Measurements from ENCODE around the gene MARS2.
"Not testable (repeated sequence)": the region's sequence is repeated elsewhere in the genome, so short reads cannot be mapped to it uniquely, and the experiment has no call there.

The MARS2 gene

DNA sequence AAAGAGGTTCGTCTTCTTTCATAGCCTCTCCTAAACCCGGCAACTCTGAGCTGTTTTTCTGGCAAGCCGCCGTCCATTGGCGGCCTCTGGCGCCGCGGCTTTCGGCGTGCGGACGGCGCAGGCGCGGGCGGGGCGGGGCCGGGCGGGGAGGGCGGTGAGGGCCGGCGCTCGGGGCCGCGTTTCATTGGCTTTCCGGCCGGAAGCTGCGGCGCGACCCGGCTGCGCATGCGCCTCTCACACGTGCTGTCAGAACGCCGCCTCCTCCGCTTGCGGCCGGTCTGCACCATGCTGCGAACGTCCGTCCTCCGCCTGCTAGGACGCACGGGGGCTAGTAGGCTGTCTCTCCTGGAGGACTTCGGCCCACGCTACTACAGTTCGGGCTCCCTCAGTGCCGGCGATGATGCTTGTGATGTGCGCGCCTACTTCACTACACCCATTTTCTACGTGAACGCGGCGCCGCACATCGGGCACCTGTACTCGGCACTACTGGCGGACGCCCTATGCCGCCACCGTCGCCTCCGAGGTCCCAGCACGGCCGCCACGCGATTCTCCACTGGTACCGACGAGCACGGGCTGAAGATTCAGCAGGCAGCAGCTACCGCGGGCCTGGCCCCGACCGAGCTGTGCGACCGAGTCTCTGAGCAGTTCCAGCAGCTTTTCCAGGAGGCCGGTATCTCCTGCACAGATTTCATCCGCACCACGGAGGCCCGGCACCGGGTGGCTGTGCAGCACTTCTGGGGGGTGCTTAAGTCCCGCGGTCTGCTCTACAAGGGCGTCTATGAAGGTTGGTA lies at the start of gene MARS2:
TSS of gene MARS2 (plus strand) at position 249 of the 791 bp plus-strand sequence. CDS start at position 286, 37 bp downstream.
- peak; percentile 82 for DNase-seq

DNA sequence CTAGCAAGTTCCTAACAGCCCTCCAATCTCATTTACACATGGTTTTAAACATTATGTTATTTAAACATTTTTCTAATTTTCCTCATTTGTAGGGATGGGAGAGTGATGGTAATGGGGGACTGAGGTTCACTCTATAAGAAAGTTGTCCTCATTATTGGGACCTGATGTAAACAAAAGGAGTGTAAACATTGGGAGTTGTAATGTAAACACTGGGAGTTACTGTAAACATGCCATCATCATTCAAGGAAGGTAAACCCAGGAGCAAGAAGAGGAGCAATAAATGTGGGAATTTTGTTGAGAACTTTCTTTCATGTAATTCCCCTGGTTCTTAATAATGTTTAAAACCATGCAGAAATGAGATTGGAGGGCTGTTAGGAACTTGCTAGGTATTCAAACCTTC lies 47.6 kb upstream of the MARS2 start:
- no peak for DNase-seq

DNA sequence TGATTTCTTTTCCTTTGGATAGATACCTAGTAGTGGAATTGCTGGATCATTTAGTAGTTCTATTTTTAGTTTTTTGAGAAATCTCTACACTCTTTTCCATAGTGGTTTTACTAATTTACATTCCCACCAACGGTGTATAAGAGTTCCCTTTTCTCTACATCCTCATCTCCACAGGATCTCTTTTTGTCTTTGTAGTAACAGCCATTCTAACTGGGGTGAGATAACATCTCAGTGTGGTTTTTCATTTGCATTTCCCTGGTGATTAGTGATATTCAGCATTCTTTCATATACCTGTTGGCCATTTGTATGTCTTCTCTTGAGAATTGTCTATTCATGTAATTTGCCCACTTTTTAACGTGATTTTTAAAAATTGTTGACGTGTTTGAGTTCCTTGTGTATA lies 43.5 kb upstream of the MARS2 start:
- no peak for DNase-seq

DNA sequence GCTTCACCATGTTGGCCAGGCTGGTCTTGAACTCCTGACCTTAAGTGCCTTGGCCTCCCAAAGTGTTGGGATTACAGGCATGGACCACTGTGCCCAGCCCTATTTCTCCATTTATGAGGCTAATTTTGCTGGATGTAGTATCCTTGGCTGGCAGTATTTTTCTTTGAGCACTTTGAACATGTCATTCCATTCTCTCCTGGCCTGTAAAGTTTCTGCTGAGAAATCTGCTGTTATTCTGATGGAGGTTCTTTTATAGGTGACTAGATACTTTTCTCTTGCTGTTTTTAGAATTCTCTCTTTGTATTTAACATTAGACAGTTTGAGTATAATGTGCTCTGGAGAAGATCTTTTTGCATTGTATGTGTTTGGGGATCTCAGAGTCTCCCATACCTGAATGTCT lies 38.9 kb upstream of the MARS2 start:
- DNase-seq, result no peak

DNA sequence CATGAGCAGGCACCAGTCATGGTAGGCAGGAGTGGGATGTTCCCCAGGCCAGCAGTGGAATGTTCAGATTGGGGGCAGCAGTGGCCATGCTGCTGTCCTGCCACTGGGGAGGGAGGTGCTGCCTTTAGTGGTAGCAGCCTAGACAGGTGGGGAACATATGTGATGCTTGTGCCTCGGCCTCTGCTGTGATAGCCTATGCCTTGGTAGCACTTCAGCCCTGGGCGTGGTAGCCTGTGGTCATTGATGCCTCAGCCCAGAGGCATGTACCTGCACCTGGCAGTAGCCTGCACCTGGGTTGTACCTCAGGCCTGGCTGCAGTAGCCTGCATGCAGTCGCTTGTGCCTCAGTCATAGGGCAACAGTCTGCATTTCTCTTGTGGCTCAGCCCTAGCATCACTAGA lies 36.9 kb upstream of the MARS2 start:
- no peak for DNase-seq

DNA sequence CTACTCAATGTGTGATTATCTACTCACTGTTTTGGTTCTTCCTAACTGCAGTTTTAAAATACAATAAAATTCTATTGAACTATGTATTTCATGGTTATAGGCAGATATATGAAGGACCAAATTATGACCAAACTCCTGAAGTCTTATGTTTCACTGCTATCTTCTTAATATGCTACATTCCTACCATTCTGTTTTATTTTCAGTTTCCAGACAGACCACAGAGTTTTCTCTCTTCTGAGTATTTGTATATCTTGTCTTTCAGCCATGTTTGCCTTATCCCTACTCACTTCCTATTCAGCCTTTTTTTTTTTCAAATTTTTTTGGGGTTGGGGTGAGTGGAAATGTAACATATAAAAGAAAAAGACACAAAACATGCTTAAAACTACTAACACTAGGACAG lies 36.1 kb upstream of the MARS2 start:
- DNase-seq, result no peak

DNA sequence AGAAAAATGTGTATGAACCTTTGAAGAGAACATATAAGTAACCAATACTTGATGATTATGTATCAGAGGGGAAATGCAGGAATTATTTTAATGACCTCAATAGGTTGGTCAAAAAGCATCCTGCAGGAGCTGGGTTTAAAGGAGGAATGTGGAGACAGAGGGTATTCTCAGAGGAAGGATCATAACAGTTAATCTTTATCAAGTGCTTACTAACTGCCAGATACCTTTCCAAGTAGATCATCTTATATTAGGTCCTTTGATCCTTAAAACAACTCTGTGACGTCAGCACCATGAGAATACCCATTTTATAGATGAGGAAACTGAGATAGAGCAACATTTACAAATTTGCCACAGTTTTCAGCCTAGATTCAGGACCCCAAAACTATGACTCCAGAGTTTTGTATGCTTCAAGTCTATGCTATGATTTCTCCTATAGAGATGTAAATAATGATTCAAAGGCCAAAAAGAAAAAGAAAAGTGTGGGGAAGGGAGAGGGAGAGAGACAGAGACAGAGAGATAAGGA lies 32.7 kb upstream of the MARS2 start:
- no peak for DNase-seq

DNA sequence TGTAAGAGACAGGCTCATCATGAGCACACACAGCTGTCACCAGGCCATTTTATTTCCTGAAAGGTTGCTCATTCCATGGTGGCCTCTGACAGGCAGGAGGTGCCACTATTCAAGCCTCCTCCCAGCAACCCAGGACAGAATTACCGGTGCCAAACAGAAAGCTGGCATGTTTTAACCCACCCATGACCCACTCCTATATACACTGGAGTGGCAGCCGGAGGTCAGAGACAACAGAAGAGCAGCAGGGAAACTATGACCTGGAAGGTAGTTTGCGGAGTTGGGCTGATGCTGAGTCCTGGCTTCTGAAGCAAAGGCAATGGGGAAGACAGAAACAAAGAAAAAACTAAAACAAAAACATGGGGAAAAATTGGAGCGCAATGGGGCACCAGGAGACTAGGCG lies 32.1 kb upstream of the MARS2 start:
- DNase-seq, result no peak

DNA sequence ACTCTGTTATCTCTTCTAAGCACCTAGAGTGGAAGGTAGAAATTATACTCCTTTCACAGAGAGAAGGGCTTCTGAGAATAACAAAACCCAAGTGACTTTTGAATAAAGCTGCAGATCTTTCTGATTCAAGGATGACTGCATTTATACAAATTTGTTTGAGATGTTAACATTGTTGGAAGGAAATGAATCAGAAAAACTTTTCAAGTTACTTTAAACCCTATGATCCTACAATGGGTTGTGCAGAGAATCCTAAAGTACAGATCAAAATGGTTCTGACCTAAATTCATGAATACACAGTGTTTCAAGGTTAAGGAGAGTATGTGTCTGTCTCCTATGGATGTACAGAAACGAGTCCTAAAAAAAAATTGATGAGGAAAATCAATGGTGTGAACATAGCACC lies 31.6 kb upstream of the MARS2 start:
- no peak for DNase-seq

DNA sequence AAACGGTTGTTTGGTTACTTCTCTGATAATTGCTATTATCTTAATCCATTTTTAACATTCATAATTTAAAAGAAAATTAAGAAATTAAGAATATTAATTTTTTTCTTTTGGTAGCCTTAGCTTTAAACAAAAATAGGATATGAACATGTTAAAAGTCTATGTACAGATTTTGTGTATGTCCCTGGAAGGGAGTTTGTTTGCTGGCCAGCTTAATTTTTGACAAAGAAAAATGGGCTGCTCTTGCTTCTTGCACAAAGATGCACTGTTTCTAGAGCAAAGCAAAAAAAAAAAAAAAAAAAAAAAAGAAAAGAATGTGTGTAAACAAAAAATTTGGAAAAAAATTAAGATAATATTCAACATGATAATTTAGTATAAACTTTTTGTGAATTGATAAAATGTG lies 31.1 kb upstream of the MARS2 start:
- no peak for DNase-seq

DNA sequence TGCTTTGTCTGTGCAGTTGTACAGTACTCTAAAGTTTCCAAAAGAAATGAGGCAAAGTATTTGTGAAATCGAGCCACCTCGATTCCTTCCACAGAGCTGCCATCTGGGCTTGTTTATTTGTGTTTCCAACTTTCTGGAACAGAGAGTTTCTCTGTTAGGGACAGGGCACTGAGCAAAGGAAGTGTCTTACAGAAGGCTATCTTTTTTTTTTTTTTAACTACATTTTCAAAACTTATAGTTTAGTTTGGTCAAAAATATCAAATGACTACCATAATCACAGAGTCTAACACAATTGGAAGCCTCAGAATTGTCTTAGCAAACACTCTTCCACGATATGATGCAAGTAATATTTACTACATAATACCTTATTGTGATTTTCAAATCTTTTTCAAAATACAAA lies 30.6 kb upstream of the MARS2 start:
- DNase-seq, result no peak

DNA sequence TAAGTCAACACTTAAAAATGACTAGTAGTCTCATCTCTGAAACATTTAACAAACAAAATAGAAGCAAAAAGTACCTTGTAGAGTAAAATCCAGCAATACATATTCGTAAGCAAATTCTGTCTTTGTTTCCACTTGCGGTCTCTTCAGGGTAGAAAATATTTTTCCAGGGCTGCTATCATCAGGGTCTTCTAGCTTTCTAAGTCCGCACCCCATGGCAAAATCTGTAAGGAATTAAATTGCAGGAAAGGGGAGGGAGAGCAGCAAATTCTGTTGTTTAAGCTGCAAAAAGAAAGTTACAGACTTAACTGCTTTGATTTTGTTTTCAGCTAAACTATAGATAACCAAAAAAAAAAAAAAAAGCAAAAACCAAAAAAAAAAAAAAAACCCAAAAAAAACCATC lies 29.9 kb upstream of the MARS2 start, which contains the start of gene RFTN2:
TSS of gene RFTN2 (minus strand) at position 342 of the 400 bp plus-strand sequence. CDS start at position 213, 129 bp downstream.
- DNase-seq, result no peak

DNA sequence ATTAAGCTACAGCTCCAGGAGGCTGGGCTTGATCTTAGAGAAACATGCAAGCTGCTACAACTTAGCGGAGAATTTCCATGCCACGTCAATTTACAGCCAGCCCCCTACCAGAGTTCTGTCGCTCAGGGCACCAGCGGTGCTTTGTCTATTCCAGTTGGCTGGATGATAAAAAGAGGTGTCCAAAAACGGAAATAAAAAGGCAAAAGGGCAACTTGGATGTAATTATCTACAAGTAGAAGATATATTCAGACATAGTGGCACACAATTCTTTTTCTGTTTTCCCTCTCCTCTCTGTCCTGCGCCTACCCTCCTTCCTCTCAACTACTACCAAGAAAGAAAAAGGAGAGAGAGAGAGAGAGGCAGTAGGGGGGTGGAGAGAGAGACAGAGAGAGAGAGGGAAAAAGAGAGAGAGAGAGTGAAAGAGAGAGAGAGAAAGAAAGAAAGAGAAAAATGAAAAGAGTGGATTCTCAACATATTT lies 29.4 kb upstream of the MARS2 start:
- no peak for DNase-seq

DNA sequence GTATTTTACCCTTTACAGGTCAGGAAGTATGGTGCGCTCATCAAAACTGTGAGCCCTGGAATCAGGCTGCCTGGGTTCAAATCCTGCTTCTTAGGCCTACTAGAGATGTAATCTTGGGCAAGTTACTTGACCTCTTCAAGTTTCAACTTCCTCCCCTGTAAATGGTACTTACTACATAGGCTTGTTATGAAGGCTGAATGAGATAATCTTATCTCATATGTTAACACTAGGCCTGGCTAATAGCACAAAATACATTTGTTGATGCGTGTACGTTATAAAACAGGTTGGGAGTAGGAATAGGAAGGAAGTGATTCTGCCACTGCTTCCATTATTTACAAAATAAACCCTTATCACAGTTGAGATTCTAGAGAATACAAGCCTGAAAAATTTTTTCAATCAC lies 28.1 kb upstream of the MARS2 start:
- DNase-seq, result no peak

DNA sequence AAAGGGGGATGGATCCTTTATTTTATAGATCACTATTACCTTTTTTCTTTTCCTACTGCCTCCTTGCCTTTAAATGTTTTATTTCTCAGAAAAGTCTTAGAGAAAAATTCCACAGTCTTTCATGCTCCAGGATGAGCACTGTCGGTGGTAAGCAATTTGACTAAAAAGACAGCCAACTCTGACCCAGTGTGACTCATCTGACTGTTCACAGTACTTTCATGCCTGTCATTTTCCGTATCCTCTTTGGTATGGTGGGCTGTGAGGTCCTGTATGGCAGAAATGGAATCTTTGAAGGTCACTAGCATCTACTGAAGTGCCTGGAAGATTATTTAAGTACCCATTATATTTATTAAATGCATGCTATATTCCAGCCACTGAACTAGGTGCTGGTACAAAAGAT lies 27.7 kb upstream of the MARS2 start:
- DNase-seq, result no peak

DNA sequence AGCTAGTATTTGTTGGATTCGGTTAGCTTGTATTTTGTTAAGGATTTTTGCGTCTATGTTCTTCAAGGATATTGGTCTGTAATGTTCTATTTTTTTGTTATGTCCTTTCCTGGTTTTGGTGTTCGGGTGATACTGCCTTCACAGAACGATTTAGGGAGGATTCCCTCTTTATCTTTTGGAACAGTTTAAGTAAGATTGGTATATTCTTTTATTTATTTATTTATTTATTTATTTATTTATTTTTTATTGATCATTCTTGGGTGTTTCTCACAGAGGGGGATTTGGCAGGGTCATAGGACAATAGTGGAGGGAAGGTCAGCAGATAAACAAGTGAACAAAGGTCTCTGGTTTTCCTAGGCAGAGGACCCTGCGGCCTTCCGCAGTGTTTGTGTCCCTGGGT lies 10.0 kb upstream of the MARS2 start:
- DNase-seq, result not testable (repeated sequence)

DNA sequence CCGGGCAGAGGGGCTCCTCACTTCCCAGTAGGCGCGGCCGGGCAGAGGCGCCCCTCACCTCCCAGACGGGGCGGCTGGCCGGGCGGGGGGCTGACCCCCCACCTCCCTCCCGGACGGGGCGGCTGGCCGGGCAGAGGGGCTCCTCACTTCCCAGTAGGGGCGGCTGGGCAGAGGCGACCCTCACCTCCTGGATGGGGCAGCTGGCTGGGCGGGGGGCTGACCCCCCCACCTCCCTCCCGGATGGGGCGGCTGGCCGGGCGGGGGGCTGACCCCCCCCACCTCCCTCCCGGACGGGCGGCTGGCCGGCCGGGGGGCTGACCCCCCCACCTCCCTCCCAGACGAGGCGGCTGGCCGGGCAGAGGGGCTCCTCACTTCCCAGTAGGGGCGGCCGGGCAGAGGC lies 9.2 kb upstream of the MARS2 start:
- not testable (repeated sequence) for DNase-seq

DNA sequence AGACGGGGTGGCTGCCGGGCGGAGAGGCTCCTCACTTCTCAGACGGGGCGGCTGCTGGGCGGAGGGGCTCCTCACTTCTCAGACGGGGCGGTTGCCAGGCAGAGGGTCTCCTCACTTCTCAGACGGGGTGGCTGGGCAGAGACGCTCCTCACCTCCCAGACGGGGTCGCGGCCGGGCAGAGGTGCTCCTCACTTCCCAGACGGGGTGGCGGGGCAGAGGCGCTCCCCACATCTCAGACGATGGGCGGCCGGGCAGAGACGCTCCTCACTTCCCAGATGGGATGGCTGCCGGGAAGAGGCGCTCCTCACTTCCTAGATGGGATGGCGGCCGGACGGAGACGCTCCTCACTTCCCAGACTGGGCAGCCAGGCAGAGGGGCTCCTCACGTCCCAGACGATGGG lies 8.6 kb upstream of the MARS2 start:
- not testable (repeated sequence) for DNase-seq

DNA sequence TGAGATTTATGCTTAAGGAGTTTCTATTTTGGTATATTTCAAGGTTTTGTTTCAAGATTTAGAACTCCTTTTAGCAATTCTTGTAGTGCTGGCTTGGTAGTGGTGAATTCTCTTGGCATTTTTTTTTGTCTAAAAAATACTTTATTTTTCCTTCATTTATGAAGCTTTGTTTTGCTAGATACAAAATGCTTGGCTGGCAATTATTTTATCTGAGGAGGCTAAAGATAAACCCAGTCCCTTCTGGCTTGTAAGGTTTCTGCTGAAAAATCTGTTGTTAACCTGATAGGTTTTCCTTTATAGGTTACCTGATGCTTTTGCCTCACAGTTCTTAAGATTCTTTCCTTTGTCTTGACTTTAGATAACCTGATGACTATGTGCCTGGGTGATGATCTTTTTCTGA lies 5.4 kb upstream of the MARS2 start:
- DNase-seq, result not testable (repeated sequence)

DNA sequence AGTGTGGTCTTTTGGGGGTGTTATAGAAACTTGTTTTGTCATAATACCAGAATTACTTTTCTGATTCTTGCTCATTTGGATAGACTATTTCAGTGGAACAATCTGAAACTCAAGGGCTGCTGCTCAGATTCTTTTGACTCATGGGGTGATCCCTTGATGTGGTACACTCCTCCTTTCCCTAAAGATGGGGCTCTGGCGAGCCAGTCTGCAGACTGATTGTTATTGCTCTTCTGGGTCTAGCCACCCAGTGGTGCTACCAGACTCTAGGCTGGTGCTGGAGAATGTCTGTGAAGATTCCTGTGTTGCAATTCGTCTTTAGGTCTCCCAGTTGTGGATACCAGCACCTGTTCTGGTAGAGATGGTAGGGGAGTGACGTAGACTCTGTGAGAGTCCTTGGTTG lies 4.2 kb upstream of the MARS2 start:
- no peak for DNase-seq

DNA sequence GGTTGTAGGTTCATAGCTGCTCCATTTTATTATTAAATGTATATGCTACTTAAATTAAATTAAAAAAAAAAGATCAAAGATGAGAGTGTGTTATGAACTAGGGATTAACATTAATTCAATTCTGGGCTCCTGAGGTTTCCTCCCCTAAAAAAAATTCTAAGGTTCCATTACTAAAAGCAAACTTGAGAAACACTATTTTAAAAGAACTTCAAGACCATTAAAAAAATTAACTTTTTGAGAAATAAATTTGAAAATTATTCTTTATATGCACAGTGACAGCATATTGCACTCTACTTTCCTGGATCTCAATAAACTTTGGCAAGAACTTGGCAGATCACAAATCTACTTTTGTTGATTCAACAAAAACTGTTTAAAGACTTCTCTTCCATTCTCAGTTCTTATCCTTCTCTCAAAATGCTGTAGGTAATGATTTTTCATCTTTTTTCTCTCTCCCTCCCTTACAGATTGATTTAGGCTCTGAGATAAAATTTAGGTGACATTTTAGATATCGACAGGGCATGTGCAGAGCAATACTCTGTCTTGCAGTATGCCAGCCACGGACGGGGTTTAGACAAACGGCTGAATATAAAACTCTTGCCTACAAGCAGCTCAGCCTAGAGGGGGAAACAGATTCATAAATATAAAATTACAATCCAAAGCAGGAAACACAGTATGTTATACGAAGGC lies 592 bp upstream of the MARS2 start:
- no peak for DNase-seq

DNA sequence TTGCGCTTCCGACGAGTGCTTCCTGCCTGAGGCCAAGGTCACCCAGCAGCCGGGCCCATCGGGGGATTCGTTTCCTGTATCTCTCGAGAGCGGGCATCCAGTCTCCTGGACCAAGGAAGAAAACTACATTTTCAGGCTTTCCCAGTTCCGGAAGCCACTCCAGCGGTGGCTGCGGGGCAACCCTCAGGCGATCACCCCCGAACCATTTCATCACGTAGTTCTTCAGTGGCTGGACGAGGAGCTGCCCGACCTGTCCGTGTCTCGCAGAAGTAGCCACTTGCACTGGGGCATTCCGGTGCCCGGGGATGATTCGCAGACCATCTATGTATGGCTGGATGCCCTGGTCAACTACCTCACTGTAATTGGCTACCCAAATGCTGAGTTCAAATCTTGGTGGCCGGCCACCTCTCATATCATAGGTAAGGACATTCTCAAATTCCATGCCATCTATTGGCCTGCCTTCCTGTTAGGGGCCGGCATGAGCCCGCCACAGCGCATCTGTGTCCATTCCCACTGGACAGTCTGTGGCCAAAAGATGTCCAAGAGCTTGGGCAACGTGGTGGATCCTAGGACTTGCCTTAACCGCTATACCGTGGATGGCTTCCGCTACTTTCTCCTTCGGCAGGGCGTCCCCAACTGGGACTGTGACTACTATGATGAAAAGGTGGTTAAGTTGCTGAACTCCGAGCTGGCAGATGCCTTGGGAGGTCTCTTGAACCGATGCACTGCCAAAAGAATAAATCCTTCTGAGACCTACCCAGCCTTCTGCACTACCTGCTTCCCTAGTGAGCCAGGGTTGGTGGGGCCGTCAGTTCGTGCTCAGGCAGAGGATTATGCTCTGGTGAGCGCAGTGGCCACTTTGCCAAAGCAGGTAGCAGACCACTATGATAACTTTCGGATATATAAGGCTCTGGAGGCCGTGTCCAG lies 1.0 kb downstream of the MARS2 start:
- DNase-seq, result no peak

DNA sequence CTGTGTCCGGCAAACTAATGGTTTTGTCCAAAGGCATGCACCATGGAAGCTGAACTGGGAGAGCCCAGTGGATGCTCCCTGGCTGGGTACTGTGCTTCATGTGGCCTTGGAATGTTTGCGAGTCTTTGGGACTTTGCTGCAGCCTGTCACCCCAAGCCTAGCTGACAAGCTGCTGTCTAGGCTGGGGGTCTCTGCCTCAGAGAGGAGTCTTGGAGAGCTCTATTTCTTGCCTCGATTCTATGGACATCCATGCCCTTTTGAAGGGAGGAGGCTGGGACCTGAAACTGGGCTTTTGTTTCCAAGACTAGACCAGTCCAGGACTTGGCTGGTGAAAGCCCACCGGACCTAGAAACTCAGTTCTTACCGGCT lies 1.7 kb downstream of the MARS2 start:
- no peak for DNase-seq
